ENCODE data around the gene KRT80. TPM values are rescaled to one million over a fixed set of nuclear protein-coding genes. Genes with fewer than 3 reads are reported as not detected.

Gene KRT80
- total and polyA plus RNA-seq, 2 of the 13 experiments (the other 11 are each of a cell fraction or from before 2014, with no cell fraction given) = 0.27 to 0.53 TPM

GRCh38 chr12:52167526-52167925, 24.3 kb downstream of the KRT80 start (continued):
- no peak for TF ChIP-seq HES4 (CRISPR knock-in tag; IDR thresholded peaks at IDR 0.05; ENCODE audit: borderline replicate concordance)
- no peak for TF ChIP-seq PRMT3 (CRISPR knock-in tag; IDR thresholded peaks at IDR 0.05; ENCODE audit: borderline replicate concordance, low read depth)

- Histone ChIP-seq H3K9ac (ENCODE audit: insufficient read depth, low read depth, low read length) (no peak overlapping the region), H4K20me1 (ENCODE audit: insufficient read depth, low read length) (no peaks in the 10 kb centered on the region), H3K4me1 (ENCODE audit: insufficient read depth, low read length) (peaks cover 9% of the 10 kb centered on the region; the same call in 1 of the 2 replicates), H3K27me3 (ENCODE audit: control insufficient read depth in 1 of 2, insufficient read depth in 2 of 2, low read length in 2 of 2) (peaks cover 4 to 7% of the 10 kb centered on the region in 2 experiments; a peak in 2 of 5 replicates), H3K4me3 (replicated peaks in 1 of 3; ENCODE audit: insufficient read depth in 1 of 3, low read depth in 2 of 3, low read length in 3 of 3) (no peak overlapping the region), H3K9me3 (ENCODE audit: low read length) (no peaks in the 10 kb centered on the region), H3K4me2 (ENCODE audit: low read depth, low read length) (no peak overlapping the region), H2AFZ (ENCODE audit: low read length) (no peak overlapping the region), H3K79me2 (ENCODE audit: insufficient read depth, low read length) (no peaks in the 10 kb centered on the region), H3K27ac (ENCODE audit: extremely low read length, insufficient read depth, low read length) (no peak overlapping the region), H3K36me3 (replicated peaks in 1 of 2; ENCODE audit: control insufficient read depth in 1 of 2, insufficient read depth in 2 of 2, low read length in 2 of 2) (no peaks in the 10 kb centered on the region)
- BruUV-seq (replicated peaks) = no TSS peak
- ChIA-PET CTCF (ENCODE audit: low intra/inter-chr PET ratio, low total read pairs) (interaction anchor here (1.8 kb wide), 1 partner anchor 47 kb away, joined by 5 read pairs; no protein-coding TSS in a partner anchor), POLR2A (no interaction called here)
- 2% methylated on average over 1 of the region's 1 CpG for WGBS (ENCODE audit: low lambda C conversion rate)
- in situ Hi-C loops (cut with HindIII; ENCODE audit: extremely low pct_ligation_motif_present, low pct_unique_long_range_greater_than_20kb) (loop anchor here (5.0 kb wide), 1 partner anchor 36 kb away; no protein-coding TSS in a partner anchor), intact Hi-C loops (cut with micrococcal nuclease; ENCODE audit: unreplicated experiment) (no loop called here)
- DNase-seq (ENCODE audit: low spot score) (no peak), FAIRE-seq (no peak), ATAC-seq (no peak)
- no peak for TF ChIP-seq NCOA1 (CRISPR knock-in tag; IDR thresholded peaks at IDR 0.05)
- no peak for TF ChIP-seq PRDM15 (CRISPR knock-in tag; IDR thresholded peaks at IDR 0.05)
- TF ChIP-seq NR2C2 (CRISPR knock-in tag; IDR thresholded peaks at IDR 0.05; ENCODE audit: borderline replicate concordance) = no peak
- TF ChIP-seq ZNF124 (CRISPR knock-in tag; IDR thresholded peaks at IDR 0.05) = no peak
- no peak for TF ChIP-seq RBM22 (optimal IDR thresholded peaks at IDR 0.05; ENCODE audit: low read length)
- no peak for TF ChIP-seq ZBTB43 (CRISPR knock-in tag; conservative IDR thresholded peaks at IDR 0.05)
- TF ChIP-seq TCF7 (IDR thresholded peaks at IDR 0.05; ENCODE audit: low read depth) = no peak
- TF ChIP-seq ZSCAN9 (CRISPR knock-in tag; IDR thresholded peaks at IDR 0.05; ENCODE audit: borderline replicate concordance) = no peak
- no peak for TF ChIP-seq ZNF790 (CRISPR knock-in tag; IDR thresholded peaks at IDR 0.05; ENCODE audit: borderline replicate concordance)
- TF ChIP-seq U2AF2 (IDR thresholded peaks at IDR 0.05; ENCODE audit: low read depth, low read length) = no peak
- no peak for TF ChIP-seq EZH2 (conservative IDR thresholded peaks at IDR 0.05; ENCODE audit: low read depth, low read length)
Measured at GRCh38 chr12:52166672-52167071, 25.1 kb downstream of the KRT80 start.
